Measurements from ENCODE around the gene NCR3LG1.

GRCh38 chr11:17393472-17393871, 41.9 kb downstream of the NCR3LG1 start:
- TF ChIP-seq EZH2 (IDR thresholded peaks at IDR 0.05; ENCODE audit: borderline replicate concordance, insufficient read depth, low read depth, low read length, poor library complexity, severe bottlenecking) (no peak), CTCF (IDR thresholded peaks at IDR 0.05) (no peak)
